Measurements from ENCODE around the gene MYH7.

DNA sequence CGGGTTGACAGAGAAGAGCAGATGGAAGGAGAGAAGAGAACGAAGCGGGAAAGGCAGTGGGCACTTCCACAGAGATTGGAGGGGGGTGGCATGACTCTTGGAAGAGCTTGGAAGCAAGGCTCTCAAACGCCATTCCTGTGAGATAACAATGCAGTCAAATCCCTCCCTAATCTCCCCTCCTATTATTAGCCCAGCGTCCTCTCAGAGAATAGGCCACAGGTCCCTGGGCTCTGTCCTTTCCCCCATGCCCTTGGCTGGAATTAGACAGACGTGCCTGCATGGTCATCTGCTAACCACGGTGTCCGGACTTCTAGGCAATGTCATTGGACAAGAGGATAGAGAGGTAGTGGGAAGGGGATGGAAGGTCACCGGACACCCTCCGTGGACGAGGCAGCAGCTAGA lies 8.0 kb upstream of the MYH7 start:
- TF ChIP-seq, protein P1, sequence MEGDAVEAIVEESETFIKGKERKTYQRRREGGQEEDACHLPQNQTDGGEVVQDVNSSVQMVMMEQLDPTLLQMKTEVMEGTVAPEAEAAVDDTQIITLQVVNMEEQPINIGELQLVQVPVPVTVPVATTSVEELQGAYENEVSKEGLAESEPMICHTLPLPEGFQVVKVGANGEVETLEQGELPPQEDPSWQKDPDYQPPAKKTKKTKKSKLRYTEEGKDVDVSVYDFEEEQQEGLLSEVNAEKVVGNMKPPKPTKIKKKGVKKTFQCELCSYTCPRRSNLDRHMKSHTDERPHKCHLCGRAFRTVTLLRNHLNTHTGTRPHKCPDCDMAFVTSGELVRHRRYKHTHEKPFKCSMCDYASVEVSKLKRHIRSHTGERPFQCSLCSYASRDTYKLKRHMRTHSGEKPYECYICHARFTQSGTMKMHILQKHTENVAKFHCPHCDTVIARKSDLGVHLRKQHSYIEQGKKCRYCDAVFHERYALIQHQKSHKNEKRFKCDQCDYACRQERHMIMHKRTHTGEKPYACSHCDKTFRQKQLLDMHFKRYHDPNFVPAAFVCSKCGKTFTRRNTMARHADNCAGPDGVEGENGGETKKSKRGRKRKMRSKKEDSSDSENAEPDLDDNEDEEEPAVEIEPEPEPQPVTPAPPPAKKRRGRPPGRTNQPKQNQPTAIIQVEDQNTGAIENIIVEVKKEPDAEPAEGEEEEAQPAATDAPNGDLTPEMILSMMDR (IDR thresholded peaks at IDR 0.05; ENCODE audit: insufficient read depth, low read length): no peak
- TF ChIP-seq SPI1 (IDR thresholded peaks at IDR 0.05; ENCODE audit: borderline replicate concordance, low read depth) (no peak), POLR2AphosphoS5 (IDR thresholded peaks at IDR 0.05; ENCODE audit: low read depth) (no peak)

All from HL-60 (cell line).